Left colon (tissue), 2 donors: ENCODE data around the gene RAB11FIP4. TPM values are rescaled to one million over a fixed set of nuclear protein-coding genes. Genes with fewer than 3 reads are reported as not detected.

Experiments
- ATAC-seq: fragments of 200-7000 bp; cut with Tn5 transposase; one replicate; pipeline ENCODE4 v1.9.1; 2020; ENCODE audit warnings: mild to moderate bottlenecking, moderate library complexity
- DNase-seq, 2 donors: peaks; one replicate each; pipeline ENCODE4 v3.0.0-alpha.2; 2020
- intact Hi-C, 2 donors: fragments of 100-400 bp; cut with DNase I in 1 of 2; cut with micrococcal nuclease in 1 of 2; formaldehyde crosslinking; loops; one replicate each; pipeline versions ENCODE4 v1.11.2 to v1.14.0; 2022; cut with DNase I, micrococcal nuclease
- total RNA-seq, 2 donors: library from RNA; stranded (reverse); fragmentation: NEBNext Ultra II Directional; extraction: Animal tissue kit (Norgen Biotek cat#: 25700); gene quantifications; one replicate each; pipeline ENCODE4 v1.2.1, GENCODE V29; 2021
- donor health status: DM: no; HTN: no; CAD: no.
- donor health status: DM: yes; HTN: yes; CAD: no.

The RAB11FIP4 gene
- total RNA-seq, 2 donors from 2014 or later: 42.5 to 46.9 TPM

GRCh38 chr17:31541559-31541958 lies 150.1 kb downstream of the RAB11FIP4 start:
- DNase-seq (no peak), ATAC-seq (peak; percentile 45)
- intact Hi-C loops: no loop called here

DNA sequence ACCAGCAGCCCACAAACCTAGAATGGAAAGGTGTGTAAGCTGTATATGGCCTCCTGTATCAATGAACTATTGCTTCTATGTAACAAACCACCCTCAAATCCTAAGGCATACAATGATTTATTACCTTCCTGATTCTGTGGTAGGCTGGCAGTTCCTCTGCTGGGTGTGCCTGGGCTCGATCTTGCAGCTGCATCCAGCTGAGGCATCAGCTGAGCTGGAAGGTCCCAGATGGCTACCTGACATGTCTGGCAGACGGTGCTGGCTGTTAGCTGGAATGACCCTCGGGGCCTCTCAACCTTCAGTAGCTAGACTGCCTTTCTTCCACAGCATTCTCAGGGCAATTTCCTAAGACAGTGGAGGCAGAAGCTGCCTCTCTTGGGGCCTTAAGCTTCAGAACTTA lies 152.7 kb downstream of the RAB11FIP4 start:
- DNase-seq (no peak), ATAC-seq (peak; percentile 58)
- intact Hi-C loops: no loop called here

DNA sequence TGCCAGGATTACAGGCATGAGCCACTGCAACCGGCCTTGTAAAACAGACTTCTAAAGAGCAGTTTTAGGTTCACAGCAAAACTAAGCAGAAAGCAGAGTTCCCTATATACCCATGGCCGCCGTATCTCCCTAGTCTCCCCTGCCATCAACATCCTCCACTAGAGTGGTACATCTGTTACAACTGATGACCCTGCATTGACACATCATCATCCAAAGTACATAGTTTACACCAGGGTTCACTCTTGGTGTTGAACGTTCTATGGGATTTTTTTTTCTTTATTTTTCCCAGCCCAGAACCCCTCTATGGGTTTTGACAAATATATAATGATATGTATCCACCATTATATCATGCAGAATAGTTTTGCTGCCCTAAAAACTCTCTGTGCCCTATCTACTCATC lies 155.2 kb downstream of the RAB11FIP4 start:
- DNase-seq (no peak), ATAC-seq (no peak)
- intact Hi-C loops: no loop called here

- intact Hi-C loops: no loop called here
- DNase-seq: no peak
- ATAC-seq: no peak
Observed at GRCh38 chr17:31548709-31549108, 157.2 kb downstream of the RAB11FIP4 start.

GRCh38 chr17:31549121-31549524 lies 157.6 kb downstream of the RAB11FIP4 start:
- ATAC-seq: peak; percentile 5

GRCh38 chr17:31549525-31550388 lies 158.3 kb downstream of the RAB11FIP4 start:
- ATAC-seq (peak; percentile 93), DNase-seq (peak; percentile 88 to 92)
- intact Hi-C loops: no loop called here

More at GRCh38 chr17:31549121-31549524, 157.6 kb downstream of the RAB11FIP4 start:
- no peak for DNase-seq
- intact Hi-C loops: no loop called here

- ATAC-seq (no peak), DNase-seq (no peak)
- intact Hi-C loops: no loop called here
Observed at GRCh38 chr17:31550389-31551056, 159.0 kb downstream of the RAB11FIP4 start.

DNA sequence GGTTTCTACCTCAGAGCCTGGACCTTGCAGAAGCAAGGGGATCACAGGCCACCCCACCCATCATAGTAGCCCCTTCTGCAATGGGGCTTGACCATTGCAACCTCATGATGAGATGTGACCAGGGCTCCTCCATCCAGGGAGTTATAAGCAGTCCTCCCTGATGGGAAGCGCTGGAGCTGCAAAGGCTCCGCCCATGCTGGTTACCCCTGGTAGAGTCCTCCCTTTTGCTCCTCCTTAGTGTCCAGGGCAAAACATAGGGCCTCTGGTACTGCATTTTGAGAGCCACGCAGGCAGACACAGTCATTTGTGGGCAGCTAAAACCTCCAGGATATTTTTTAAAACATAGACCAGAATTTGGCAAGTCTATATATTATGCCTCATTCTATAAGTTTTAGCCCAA lies 161.1 kb downstream of the RAB11FIP4 start:
- intact Hi-C loops: no loop called here
- no peak for DNase-seq
- ATAC-seq: no peak

GRCh38 chr17:31553506-31553905 lies 162.0 kb downstream of the RAB11FIP4 start:
- intact Hi-C loops: no loop called here
- ATAC-seq (no peak), DNase-seq (no peak)

- ATAC-seq: no peak
- intact Hi-C loops: no loop called here
Observed at GRCh38 chr17:31554930-31555329, 163.5 kb downstream of the RAB11FIP4 start.

GRCh38 chr17:31556969-31557645 lies 165.6 kb downstream of the RAB11FIP4 start:
- ATAC-seq: no peak
- intact Hi-C loops: no loop called here

More at GRCh38 chr17:31554930-31555329, 163.5 kb downstream of the RAB11FIP4 start:
- no peak for DNase-seq

GRCh38 chr17:31558748-31559583 lies 167.5 kb downstream of the RAB11FIP4 start:
- DNase-seq (peak; percentile 78 to 81), ATAC-seq (peak; percentile 89)
- intact Hi-C loops: loop anchor here in 1 of 2 donors (2.0 kb wide), 1 partner anchor 284 kb away; no protein-coding TSS in a partner anchor

More at GRCh38 chr17:31556969-31557645, 165.6 kb downstream of the RAB11FIP4 start:
- DNase-seq: no peak

- DNase-seq (peak in 1 of 2 donors; percentile 38), ATAC-seq (peak; percentile 13)
- intact Hi-C loops: loop anchor here in 1 of 2 donors (2.0 kb wide), 1 partner anchor 283 kb away; no protein-coding TSS in a partner anchor
Observed at GRCh38 chr17:31559584-31560501, 168.4 kb downstream of the RAB11FIP4 start.

DNA sequence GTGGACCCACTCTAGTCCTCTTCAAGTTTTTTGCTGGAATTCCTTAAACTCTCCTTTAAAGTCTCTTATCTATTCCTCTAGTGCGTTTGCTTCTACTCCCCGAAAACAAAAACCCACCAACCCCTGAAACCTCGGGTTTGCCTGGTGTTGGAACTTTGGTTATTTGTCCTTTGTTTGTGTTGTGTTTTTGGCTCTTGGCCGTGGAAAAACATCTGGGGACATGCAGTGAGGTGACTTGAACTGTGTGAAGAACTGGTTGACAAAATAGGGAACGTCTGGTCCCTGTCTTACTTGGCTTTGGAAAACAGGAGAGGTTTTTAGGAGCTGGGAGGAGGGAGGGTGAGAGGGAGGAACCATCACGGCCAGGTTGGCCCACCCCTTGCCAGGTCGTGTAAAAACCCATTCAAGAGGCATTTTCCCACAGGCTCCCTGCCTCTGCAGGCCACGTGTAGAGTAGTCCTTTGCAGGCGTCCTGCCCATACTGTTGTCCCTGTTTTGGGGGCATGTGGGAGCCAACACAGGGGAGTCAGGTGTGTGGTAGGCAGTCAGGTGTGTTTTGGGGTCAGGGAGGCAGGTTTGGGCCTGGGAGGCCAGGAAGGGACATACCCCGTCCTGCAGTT lies 169.3 kb downstream of the RAB11FIP4 start:
- DNase-seq: no peak
- intact Hi-C loops: no loop called here
- no peak for ATAC-seq

- no peak for DNase-seq
- peak; percentile 11 for ATAC-seq
- intact Hi-C loops: no loop called here
Observed at GRCh38 chr17:31561469-31562375, 170.2 kb downstream of the RAB11FIP4 start.

GRCh38 chr17:31562376-31562840 lies 170.9 kb downstream of the RAB11FIP4 start:
- intact Hi-C loops: no loop called here
- no peak for DNase-seq
- no peak for ATAC-seq
